GM21526 (cell line): ENCODE data around the gene DRC3.

Experiments used
- ATAC-seq: cut with Tn5 transposase; IDR thresholded peaks from one replicate; pipeline ENCODE4 v1.9.1; 2021; ENCODE audit warnings: moderate library complexity; ENCODE audit not compliant: unreplicated experiment, low FRiP score

DRC3 gene, protein sequence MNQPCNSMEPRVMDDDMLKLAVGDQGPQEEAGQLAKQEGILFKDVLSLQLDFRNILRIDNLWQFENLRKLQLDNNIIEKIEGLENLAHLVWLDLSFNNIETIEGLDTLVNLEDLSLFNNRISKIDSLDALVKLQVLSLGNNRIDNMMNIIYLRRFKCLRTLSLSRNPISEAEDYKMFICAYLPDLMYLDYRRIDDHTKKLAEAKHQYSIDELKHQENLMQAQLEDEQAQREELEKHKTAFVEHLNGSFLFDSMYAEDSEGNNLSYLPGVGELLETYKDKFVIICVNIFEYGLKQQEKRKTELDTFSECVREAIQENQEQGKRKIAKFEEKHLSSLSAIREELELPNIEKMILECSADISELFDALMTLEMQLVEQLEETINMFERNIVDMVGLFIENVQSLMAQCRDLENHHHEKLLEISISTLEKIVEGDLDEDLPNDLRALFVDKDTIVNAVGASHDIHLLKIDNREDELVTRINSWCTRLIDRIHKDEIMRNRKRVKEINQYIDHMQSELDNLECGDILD

DNA sequence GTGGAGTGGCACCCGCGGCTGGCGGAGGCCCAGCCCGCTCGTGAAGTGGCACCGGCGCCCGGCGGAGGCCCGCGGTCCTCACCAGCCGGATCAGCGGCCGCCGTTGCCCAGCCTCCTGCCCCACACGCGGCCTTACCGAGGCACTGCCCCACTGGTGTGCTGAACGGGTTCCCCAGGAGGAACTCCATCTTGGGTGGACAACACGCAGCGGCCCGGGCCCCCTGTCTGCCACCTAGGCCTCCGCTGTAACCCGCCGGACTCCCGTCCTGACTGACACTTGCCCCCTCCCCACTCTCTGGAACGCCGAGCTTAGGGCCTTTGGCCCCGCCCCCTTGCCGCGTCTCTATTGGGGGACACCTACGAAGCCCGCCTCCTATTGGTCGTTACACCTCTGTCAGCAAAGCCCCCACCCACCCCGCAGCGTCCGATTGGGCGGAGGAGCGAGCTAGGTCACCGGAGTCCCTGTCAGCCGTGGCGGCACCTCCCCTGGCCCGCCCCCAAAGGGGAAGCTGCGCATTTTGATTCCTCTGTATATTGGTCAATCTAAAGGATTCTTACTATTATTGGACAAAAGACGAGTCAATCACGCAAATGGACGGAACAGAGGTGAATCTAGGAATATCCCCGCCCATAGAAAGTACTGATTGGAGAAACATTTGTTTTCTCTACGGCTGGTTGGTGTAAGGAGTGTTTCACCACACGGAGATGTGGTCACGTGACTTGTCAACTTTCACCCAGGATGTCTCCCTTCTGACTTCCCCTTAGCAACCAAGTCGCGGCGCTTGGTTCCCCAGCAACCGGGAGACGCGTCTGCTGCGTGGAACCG, at the start of gene DRC3, which contains the start of gene TOM1L2:
Gene DRC3, plus strand, starts transcription at position 737 of the 826 bp plus-strand sequence. CDS start 4,737 bp downstream, outside the sequence.
Gene TOM1L2, minus strand, starts transcription at position 275 of the 826 bp plus-strand sequence. Its CDS starts 87 bp downstream, at position 188.
- peak; percentile 94 for ATAC-seq

DNA sequence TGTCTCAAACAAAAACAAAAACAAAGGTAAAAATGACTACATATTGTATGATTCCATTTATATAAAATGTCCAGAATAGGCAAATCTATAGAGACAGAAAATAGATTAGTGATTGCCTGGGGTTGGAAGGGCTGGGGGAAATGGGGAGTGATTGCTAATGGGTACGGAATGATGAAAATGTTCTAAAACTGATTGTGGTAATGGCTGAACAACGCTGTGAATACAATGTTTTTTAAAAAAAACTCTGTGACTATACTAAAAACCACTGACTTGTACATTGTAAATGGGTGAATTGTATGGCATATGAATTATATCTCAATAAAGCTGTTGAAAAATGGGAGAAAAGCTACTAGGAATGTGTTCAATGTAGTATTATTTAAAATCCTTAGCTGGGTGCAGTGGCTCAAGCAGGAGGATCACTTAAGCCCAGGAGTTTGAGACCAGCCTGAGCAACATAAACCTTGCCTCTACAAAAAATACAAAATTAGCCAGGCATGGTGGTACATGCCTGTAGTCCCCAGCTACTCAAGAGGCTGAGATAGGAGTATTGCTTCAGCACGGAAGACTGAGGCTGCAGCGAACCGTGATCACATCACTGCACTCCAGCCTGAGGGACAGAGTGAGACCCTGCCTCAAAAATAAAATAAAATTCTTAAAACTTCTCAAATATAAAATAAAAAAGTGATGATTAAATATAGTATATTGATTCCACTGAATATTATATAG, 48.4 kb upstream of the DRC3 start:
- no peak for ATAC-seq

DNA sequence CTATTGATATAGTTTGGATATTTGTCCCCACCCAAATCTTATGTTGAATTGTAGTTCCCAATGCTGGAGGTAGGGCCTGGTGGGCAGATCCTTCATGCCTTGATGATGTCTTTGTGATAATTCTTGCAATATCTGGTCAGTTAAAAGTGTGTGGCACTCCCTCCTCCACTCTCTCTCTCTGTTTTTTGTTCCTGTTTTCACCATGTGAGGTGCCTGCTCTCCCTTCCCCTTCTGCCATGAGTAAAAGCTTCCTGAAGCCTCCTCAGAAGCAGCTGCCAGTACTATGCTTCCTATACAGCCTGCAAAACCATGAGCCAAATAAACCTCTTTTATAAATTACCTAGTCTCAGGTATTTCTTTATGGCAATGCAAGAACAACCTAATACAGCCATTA, 47.8 kb upstream of the DRC3 start:
- no peak for ATAC-seq

DNA sequence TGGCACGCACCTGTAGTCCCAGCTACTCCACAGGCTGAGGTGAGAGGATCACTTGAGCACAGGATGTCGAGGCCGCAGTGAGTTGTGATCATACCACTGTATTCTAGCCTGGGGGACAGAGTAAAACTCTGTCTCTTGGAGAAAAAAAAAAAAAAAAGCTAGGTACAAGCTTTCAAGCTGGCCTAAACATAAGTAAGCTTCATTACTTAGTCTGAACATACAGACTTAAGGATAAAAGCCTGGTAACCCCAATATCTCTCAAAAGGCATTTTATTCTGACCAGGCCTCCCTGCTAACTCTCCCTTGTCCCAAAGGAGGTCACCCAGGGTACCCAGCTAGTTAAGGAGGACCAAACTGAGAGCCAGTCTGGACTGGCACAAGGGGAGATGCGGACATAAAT, 46.6 kb upstream of the DRC3 start:
- ATAC-seq: no peak

DNA sequence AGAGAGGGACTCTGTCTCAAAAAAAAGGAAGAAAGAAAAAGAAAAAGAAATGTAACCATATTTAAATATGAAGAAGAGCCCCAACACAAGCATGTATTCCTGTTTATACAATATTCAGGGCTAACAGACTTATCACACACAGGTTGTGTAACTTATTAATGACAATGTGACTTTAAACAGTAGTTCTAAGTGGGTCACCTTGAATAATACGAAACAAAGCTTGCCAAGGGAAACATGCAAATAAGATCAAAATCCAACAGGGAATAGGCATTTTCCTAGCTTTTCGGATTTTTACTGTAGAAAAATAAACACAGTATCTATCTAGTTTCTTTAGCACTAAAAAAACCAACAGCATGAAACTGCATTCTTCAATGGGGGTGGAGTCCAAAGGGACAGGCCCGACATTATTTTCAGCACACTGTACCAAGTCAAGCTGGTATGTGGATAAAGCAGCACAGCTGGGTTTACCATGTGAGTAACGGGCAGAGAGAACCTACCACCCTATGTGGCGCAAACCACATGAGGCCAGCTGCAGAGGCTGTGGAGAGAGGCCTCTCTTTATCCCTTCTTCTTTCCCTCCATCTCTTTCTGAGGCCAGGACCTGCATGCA, 45.7 kb upstream of the DRC3 start:
- no peak for ATAC-seq

DNA sequence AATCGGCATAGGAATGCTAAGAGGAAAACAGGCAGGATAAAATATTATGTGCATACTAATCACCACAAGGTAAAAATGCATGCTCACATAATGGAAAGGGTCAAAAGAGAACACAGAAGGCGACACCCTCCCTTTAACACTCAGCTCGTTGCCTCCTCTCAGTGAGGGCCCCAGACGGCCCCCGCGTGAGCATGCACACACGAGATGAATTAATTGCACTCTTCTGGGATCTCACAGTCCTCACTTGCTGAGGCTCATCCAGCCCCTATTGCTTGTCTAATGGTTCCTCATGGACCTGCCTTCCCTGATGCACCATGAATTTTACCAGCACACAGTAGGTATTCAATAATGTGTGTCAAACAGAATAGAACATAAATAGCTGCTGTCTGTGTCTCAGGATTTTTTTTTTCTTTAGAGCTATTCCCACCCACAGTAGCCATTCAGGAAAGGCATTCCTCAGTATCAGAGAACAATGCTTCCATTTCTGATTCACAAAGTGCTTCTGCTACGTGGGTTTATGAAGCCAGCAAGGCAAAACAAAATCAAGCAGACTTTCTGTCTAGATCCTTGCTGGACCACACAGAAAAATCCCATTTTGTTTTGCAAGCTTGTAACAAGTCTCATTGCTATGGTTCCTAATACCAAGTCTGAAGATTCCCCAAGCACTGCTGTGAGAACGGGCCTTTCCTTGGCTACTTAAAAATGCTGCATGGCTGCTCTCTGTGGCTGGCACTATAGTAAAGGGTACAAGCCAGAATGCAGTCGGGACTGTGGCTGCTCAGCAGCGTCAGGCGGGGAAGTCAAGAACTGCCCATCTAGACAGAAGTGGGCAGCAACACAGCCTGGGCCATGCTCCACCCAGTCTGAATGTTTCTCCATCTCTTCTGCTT, 44.0 kb upstream of the DRC3 start:
- no peak for ATAC-seq

DNA sequence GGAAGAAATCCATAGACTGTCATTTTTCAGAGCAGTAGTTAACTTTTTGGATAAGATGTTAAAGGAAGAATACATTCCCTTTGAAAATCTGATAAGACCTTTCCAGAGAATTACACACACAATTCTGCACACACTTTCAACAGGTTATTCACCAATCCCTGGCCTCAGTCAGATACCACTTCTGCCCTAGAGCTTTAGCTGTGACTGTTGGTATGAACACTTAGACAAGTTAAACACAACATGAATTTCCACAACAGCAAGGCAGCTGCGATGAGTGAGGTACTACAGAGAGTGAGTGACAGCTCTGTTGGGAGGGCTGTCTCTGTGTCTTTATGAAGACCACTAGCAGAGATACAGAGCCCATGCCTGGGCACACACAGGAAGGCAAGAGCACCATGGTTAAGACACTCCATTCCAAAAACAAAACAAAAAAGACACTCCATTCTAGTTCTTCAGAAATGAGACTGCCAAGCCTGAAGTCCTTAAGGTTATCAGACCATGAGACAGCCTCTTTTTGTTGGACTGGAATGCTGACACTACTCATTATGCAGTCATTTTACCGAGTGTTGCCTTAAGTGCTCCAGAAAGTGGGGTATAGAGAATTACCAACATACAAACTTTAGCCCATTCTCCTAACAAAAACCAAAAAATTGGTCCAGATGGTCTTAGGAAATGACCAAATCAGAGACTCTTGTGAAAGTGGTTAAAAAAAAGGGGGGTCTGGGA, 42.8 kb upstream of the DRC3 start:
- ATAC-seq: no peak

DNA sequence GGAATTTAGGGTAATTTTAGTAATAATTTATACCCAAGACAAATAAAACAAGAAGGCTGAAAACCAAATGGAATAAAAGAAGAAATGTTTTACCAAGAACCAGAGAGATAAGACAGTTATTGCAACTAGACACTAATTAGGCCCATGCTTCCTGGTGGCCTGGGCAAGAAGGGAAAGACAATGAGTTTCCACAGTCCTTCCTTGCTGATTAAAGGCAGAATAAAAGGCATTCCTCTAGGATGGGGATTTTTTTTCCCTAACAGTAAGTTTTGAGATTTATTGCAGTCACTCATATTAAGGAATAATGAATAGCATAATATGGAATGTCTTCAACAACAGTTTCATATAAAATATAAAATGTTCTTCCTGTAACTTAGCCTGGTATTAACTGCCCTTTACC, 42.0 kb upstream of the DRC3 start:
- ATAC-seq: no peak

DNA sequence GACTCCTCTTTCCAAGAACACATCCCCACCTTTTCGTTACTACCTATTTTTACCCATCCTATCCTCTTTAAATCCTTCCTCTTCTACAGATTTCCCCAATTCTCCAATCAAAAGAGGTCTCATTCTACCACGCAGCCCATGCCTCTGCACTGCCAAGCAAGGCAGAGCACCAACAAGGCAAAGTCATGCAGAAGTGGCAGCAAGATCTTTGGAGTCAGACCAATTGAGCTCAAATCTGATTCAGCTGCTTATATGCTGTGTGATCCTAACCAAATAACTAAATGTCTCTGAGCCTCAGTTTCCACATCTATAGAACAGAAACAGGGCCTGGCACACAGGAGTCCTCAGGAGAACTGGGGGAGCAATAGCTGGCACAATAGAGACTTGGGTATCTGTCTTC, 41.5 kb upstream of the DRC3 start:
- no peak for ATAC-seq

DNA sequence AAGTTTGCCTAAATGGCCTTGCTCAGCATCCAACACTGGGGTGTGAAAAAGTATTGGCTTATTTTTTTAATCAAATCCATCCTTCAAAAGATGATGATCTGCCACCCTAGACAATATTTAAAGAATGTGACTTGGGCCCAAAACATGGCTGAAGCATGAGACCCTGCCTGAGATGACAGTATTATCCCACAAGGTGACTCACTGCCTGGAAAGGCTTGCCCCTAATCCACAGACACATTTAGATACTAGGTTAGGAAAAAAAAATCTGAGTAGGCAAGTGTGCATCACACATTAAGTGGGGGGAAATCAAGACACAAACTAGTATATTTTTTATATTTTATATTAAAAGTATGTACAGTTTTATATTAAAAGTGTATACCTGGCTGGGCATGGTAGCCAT, 38.9 kb upstream of the DRC3 start:
- ATAC-seq: no peak

DNA sequence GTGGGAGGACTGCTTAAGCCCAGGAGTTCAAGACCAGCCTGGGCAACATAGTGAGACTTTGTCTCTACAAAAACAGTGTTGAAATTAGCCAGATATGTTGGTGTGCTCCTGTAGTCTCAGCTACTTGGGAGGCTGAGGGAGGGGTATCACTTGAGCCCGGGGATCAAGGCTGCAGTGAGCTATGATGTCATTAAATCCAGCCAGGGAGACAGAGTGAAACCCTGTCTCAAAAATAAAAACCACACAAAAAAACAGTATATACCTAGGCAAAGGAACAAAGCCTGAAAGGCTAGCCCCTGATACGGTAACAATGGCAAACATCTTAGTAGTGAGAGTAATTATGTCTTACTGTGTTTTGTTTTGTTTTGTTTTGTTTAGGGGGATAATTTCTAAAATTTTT, 38.4 kb upstream of the DRC3 start:
- no peak for ATAC-seq

DNA sequence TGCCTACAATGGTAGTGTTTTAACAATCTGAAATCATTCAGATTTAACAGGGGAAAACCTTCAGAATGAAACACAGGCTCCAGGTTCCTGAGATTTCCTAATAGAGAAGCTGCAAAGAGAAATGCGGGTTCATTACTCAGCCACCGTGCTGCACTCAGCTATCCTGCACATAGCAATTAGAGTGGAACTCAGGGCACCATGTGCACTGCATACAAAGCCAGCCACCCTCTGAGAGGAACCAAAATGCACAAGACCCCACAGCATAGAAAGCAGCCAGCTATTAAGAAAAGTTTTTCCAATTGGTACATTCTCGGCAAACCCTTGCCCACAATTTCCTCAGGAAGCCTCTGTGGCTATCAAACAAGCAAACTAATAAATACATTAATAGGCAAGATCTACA, 37.9 kb upstream of the DRC3 start:
- ATAC-seq: no peak

DNA sequence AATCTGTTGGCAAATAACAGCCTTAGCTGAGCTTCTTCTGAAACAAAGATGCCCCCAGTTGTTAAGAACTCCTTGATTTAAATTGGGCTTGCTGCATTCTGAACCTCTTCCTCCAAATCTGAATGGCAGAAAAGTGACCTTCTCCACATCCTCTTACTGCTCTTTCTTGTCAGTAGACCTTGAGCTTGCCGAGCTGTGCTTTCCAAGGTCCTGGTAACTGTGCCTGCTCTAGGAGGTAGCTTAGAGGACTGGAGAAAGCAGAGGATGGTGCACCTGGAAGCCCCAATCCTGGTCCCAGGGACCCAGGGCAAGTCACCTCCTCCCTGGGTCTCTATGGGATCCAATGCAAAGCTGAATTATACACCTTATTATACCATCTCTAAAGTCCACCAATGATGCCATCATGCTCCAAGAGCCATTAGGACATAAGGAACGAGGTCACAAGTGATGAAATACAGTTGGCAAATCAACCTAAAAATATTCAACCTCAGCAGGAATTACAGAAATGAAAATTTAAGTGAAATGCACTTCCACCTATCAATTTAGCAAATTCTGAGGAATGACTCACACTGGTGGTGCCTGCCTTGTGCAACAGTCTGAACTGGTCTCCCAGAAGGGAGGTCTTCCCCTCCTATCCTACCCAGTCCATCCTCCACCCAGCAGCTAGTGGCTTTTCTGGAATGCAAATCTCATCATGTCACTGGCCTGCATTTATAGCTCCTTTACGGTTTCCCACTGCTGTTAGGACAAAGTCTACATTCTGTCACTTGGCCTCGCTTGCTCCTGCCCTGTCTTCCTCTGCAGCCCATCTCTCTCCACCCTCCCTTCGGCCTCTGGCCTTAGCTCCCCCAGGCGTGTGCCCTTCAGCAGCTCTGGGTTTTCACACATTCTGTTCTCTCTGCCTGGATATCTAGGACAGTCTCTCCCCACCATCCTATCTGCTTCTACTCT, 37.1 kb upstream of the DRC3 start:
- ATAC-seq: no peak

DNA sequence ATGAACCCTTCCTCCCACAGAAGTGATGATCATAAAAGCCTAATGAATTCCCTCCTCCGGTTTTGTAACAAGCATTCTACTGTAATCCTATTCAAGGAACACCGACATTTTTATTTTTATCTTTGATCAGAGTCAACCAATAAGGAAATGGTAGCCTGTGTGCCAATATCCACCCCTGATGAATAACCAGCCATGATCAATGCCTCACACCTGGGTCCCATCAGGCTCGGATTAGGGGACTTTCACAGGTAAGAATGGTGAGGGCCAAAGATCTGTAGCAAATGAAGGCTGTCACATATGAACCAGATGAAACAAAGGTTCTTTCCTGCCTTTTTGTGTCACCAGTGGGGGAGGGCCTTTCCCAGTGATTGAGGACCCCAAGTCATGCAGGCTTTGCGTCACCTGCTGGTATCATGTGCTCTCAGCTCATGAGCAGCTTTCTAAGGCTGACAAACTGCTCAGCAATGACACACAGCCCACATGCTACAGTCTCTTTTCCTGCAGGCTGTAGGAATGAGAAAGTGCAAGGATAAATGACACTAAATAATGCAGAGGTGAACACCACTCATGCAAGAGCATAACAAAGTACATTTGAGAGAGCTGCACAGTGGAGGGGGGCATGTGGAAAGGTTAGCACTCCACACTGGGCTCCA, 35.3 kb upstream of the DRC3 start:
- ATAC-seq: no peak

DNA sequence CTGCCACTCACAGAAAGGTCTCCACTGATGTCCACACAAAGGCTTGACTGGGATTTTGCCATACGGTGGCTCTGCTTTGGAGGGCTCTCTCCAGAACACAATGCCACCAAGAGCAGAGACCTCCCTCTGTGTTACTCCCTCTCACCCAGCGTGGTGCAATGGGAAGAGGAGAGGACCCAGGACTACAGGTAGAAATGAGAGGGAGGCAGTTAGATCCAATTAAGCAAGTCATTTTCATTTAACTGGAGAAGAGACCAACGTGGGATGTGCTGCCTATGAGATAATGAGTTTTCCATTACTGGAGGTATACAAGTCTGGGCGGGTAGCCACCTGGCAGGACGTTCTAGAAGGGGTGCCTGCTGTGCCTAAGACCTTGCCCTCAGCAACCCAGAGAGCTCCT, 34.7 kb upstream of the DRC3 start:
- ATAC-seq: no peak

DNA sequence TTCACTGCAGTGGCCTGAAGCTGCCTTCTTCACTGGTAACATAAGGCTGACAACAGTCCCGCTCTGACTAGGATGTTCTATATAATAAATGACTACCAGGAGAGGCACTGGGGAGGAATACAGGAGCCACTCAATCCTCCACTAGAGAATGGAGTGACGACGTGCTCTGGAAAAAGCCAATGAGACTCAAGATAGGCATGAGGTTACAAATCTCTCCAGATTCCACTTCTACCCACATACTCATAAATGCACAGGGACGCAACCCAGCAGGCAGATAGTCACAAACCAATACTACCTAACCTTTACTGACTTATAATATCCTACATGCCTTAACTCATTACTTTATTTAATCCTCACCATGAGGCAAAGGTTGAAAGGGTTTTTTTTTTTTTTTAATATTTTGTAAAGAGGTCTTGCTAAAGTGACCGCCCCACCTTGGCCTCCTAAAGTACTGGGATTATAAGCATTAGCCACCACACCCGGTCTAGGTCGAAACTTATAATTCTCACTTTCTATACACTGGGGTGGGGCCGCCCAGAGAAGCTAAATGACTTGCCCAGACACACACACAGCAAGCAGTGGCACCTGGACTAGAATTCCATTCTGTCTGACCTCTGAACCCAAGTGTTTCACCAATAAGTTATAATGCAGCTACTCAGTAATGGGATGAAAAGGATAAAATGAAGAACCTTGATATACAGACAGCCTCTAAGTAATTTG, 34.1 kb upstream of the DRC3 start:
- no peak for ATAC-seq
